KMS-11 (cell line): Measurements from ENCODE around the gene LRRFIP1.

Experiments used
- H2AFZ ChIP-seq: fragments of 200-600 bp; sonication (generic); 2 replicates; pipeline ENCODE4 v1.6.1; 2016; ENCODE audit warnings: antibody characterized with exemption, mixed run types, low read depth
- H3K27ac ChIP-seq: fragments of 200-600 bp; sonication (generic); 2 replicates; pipeline ENCODE4 v1.6.1; 2016; ENCODE audit warnings: mild to moderate bottlenecking, mixed run types
- H3K27me3 ChIP-seq: fragments of 200-600 bp; sonication (generic); 2 replicates; pipeline ENCODE4 v1.6.1; 2017; ENCODE audit warnings: mild to moderate bottlenecking, low read depth, mixed run types, moderate library complexity; ENCODE audit not compliant: insufficient read depth
- H3K36me3 ChIP-seq: fragments of 200-600 bp; sonication (generic); 2 replicates; pipeline ENCODE4 v1.6.1; 2017; ENCODE audit warnings: mild to moderate bottlenecking, mixed run types; ENCODE audit not compliant: insufficient read depth
- H3K4me1 ChIP-seq: fragments of 200-600 bp; sonication (generic); 2 replicates; pipeline ENCODE4 v1.6.1; 2016; ENCODE audit warnings: mild to moderate bottlenecking, low read depth, mixed run types; ENCODE audit not compliant: poor library complexity, severe bottlenecking
- H3K4me2 ChIP-seq: fragments of 200-600 bp; sonication (generic); 2 replicates; pipeline ENCODE4 v1.7.0; 2016; ENCODE audit warnings: mild to moderate bottlenecking, mixed run types
- H3K4me3 ChIP-seq: fragments of 200-600 bp; sonication (generic); IDR thresholded peaks from 2 replicates; pipeline ENCODE4 v1.6.1; 2017; ENCODE audit warnings: low read depth, low read length, mixed read lengths; ENCODE audit not compliant: insufficient read depth
- H3K79me2 ChIP-seq: fragments of 200-600 bp; sonication (generic); 2 replicates; pipeline ENCODE4 v1.6.1; 2016; ENCODE audit warnings: low read depth, mixed run types; ENCODE audit not compliant: insufficient read depth
- H3K9ac ChIP-seq: fragments of 200-600 bp; sonication (generic); 2 replicates; pipeline ENCODE4 v1.6.1; 2016; ENCODE audit warnings: mild to moderate bottlenecking, mixed run types
- H4K20me1 ChIP-seq: fragments of 200-600 bp; sonication (generic); 2 replicates; pipeline ENCODE4 v1.6.1; 2016; ENCODE audit warnings: mild to moderate bottlenecking, mixed run types; ENCODE audit not compliant: insufficient read depth
- TF ChIP-seq, protein P1 (sequence below): fragments of 200-600 bp; sonication (generic); conservative IDR thresholded peaks from 2 replicates; pipeline ENCODE4 v1.6.1; 2017; ENCODE audit warnings: low read depth, mild to moderate bottlenecking, antibody characterized with exemption, low read length, moderate library complexity, mixed read lengths

Gene LRRFIP1

DNA sequence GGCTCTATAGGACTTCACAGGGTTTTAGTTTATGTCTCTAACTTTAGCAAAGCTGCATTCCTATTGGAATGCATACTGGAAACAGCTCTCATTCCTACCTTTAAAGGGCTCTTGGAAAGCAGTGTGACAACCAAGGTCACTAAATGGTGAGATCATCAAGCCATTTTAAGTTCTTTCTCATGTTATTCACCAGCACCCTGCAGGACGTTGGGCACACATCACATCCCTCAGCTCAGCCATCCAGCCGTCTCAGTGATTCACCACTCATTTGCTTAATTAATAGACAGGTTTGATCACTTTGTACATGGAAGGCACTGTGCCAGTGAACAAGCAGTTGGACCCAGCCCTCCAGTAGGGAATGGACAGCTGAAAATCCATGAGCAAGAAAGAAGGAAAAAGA, 139.0 kb downstream of the LRRFIP1 start:
- Histone ChIP-seq H3K27ac (no peak overlapping the region), H3K79me2 (no peaks in the 10 kb centered on the region), H3K4me3 (no peak overlapping the region), H2AFZ (no peak overlapping the region), H3K9ac (no peak overlapping the region), H4K20me1 (no peaks in the 10 kb centered on the region), H3K36me3 (no peaks in the 10 kb centered on the region), H3K4me2 (no peak overlapping the region), H3K4me1 (no peaks in the 10 kb centered on the region), H3K27me3 (no peaks in the 10 kb centered on the region)
- TF ChIP-seq, protein P1, sequence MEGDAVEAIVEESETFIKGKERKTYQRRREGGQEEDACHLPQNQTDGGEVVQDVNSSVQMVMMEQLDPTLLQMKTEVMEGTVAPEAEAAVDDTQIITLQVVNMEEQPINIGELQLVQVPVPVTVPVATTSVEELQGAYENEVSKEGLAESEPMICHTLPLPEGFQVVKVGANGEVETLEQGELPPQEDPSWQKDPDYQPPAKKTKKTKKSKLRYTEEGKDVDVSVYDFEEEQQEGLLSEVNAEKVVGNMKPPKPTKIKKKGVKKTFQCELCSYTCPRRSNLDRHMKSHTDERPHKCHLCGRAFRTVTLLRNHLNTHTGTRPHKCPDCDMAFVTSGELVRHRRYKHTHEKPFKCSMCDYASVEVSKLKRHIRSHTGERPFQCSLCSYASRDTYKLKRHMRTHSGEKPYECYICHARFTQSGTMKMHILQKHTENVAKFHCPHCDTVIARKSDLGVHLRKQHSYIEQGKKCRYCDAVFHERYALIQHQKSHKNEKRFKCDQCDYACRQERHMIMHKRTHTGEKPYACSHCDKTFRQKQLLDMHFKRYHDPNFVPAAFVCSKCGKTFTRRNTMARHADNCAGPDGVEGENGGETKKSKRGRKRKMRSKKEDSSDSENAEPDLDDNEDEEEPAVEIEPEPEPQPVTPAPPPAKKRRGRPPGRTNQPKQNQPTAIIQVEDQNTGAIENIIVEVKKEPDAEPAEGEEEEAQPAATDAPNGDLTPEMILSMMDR, result no peak

DNA sequence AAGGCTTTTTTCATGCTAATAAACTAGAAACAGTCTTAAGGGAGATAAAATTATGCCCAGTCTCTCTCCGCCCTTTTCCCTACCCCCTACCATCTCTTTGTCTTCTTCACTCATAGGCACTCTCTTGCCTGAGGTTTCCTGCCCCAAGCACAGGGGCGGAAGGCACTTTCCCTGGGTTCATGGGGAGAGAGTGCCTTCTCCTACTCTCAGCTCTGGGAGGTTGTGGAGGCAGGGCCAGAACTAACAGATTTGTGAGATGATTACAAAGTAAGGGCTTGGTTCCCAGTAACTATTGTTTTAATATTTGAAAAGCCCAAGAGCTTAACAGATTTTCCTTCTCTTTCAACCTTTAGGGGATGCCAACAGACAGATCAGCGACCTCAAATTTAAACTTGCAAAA, 145.1 kb downstream of the LRRFIP1 start:
- no peaks in the 10 kb centered on the region for H4K20me1 ChIP-seq
- H3K36me3 ChIP-seq, result no peaks in the 10 kb centered on the region
- no peak overlapping the region for H2AFZ ChIP-seq
- TF ChIP-seq, protein P1, result no peak
- peaks cover 5% of the 10 kb centered on the region for H3K4me1 ChIP-seq
- no peak overlapping the region for H3K27ac ChIP-seq
- no peaks in the 10 kb centered on the region for H3K27me3 ChIP-seq
- H3K4me2 ChIP-seq, result no peak overlapping the region
- no peak overlapping the region for H3K9ac ChIP-seq
- no peaks in the 10 kb centered on the region for H3K79me2 ChIP-seq
- H3K4me3 ChIP-seq, result no peak overlapping the region

DNA sequence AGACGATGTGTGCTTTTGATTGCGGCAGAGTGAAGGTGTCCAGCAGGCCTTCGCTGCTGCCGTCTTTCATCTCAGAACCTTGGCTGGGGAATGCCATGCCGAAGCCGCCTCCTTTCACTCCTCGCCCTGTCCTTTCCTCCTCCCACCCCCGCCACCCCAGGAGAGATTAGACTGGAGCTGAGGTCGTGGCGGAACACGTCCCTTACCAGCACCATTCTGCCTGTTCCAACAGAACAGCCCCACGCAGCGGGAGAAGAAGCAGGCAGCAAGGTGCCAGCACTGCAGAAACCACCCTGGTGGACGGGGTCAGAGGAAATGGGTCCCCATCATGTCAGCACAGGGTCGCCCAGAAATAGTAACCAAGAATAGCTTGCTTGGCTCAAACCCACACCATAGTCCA, 146.4 kb downstream of the LRRFIP1 start:
- Histone ChIP-seq H3K4me2 (no peak overlapping the region), H3K4me1 (peaks cover 5% of the 10 kb centered on the region), H3K9ac (no peak overlapping the region), H3K4me3 (no peak overlapping the region), H3K27me3 (no peaks in the 10 kb centered on the region), H3K36me3 (no peaks in the 10 kb centered on the region), H2AFZ (no peak overlapping the region), H4K20me1 (no peaks in the 10 kb centered on the region), H3K27ac (no peak overlapping the region), H3K79me2 (no peaks in the 10 kb centered on the region)
- TF ChIP-seq, protein P1, result no peak

DNA sequence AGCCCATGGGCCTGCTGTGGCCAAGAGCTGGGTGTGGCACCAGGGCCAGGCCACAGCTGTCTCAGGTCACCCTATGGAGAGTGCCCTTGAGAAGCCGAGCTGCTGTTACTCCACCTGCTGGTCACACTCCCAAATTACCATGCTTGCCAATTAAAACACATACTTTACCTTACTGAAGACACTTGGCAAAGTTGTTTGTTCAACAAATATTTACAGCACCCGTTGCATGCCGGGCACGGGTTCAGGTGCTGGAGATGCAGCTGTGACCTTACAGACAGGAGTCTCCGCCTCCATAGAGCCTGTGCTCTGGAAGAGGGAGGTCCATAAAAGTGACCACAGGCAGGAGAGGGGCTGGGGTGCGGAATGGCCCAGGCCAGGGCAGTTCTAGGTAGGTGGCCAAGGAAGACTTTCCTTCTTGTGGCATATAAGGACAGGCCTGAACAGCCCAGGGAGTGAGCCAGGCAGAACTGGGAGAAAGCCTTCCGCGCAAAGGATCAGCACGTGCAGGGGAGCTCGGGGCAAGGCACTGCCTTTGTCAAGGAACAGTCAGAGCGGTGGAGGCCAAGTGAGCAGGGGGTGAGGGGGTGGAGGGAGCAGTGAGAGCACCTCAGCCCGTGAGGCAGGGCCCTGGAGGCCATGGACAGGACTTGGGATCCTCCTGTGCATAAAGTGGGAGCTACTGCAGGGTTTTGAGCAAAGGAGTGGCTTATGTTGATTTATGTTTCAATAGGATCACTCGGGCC, 147.6 kb downstream of the LRRFIP1 start:
- H3K27me3 ChIP-seq, result no peaks in the 10 kb centered on the region
- H2AFZ ChIP-seq, result no peak overlapping the region
- no peaks in the 10 kb centered on the region; the same call in 1 of the 2 replicates for H3K36me3 ChIP-seq
- H3K4me1 ChIP-seq, result peaks cover 5% of the 10 kb centered on the region
- H4K20me1 ChIP-seq, result no peaks in the 10 kb centered on the region
- H3K4me2 ChIP-seq, result no peak overlapping the region
- TF ChIP-seq, protein P1, result peak; percentile 86
- H3K4me3 ChIP-seq, result no peak overlapping the region
- H3K79me2 ChIP-seq, result no peaks in the 10 kb centered on the region
- no peak overlapping the region for H3K27ac ChIP-seq
- H3K9ac ChIP-seq, result no peak overlapping the region
